Esophagus muscularis mucosa (tissue), 4 donors: ENCODE results near the gene SEC61A1. TPM values are rescaled to one million over a fixed set of nuclear protein-coding genes. Genes with fewer than 3 reads are reported as not detected.

Experiments used
- DNase-seq: peaks from one replicate; pipeline ENCODE4 v3.0.0-alpha.2; 2017; ENCODE audit errors: extremely low spot score
- H3K27ac ChIP-seq, 4 donors: fragments of 200-600 bp; sonication (generic); replicated peaks in 1 of 4; 1 replicate in 3 of 4; 2 replicates in 1 of 4; pipeline ENCODE4 v1.5.1; 2016 to 2019; ENCODE audit warnings: mild to moderate bottlenecking in 1 of 4
- H3K27me3 ChIP-seq, 4 donors: fragments of 200-600 bp; sonication (generic); one replicate each; pipeline versions ENCODE4 v1.5.1 to v1.6.0; 2016 to 2019
- H3K36me3 ChIP-seq, 4 donors: fragments of 200-600 bp; sonication (generic); one replicate each; pipeline ENCODE4 v1.5.1; 2016 to 2019
- H3K4me1 ChIP-seq, 4 donors: fragments of 200-600 bp; sonication (generic); one replicate each; pipeline ENCODE4 v1.5.1; 2016 to 2019
- H3K4me3 ChIP-seq, 4 donors: fragments of 200-600 bp; sonication (generic); 1 replicate in 2 of 4; 2 replicates in 2 of 4; pipeline ENCODE4 v1.5.1; 2016 to 2019; ENCODE audit warnings: mild to moderate bottlenecking in 4 of 4, moderate library complexity in 1 of 4
- H3K9me3 ChIP-seq, 4 donors: fragments of 200-600 bp; sonication (generic); 1 replicate in 3 of 4; 2 replicates in 1 of 4; pipeline ENCODE4 v1.5.1; 2016 to 2019
- EP300 ChIP-seq: sonication (generic); formaldehyde crosslinking; IDR thresholded peaks from one replicate; pipeline ENCODE4 v1.6.1; 2017; ENCODE audit warnings: antibody characterized with exemption
- POLR2A ChIP-seq: fragments of 450-650 bp; IDR thresholded peaks from one replicate; pipeline ENCODE4 v1.6.1; 2017; ENCODE audit warnings: antibody characterized with exemption, moderate library complexity, mild to moderate bottlenecking, low read depth
- POLR2AphosphoS5 ChIP-seq, 2 donors: sonication (generic); formaldehyde crosslinking; IDR thresholded peaks; one replicate each; pipeline ENCODE4 v1.6.1; 2017; ENCODE audit warnings: antibody characterized with exemption in 2 of 2
- WGBS: methylation state at CpG from one replicate; pipeline ENCODE4 v1.1.5; 2018; 5-methylcytosine and 5-hydroxymethylcytosine counted together
- intact Hi-C: fragments of 100-400 bp; cut with DNase I; formaldehyde crosslinking; loops from one replicate; pipeline ENCODE4 v1.15.1; 2023
- small RNA-seq, 3 donors: library from RNA; depleted of rRNA; stranded (forward); fragments of <200 nt; gene quantifications; one replicate each; pipeline ENCODE3, GENCODE V24; 2016
- total RNA-seq, 4 donors: library from RNA; depleted of rRNA; stranded (reverse); fragments of >200 nt; gene quantifications; one replicate each; pipeline versions ENCODE4 v1.1.0 to v1.2.1, GENCODE V29; 2016
- TF ChIP-seq, protein P1 (sequence below), 3 experiments: fragments of 200-600 bp in 2 of 3; fragments of 450-650 bp in 1 of 3; sonication (generic) in 2 of 3; IDR thresholded peaks; one replicate each; pipeline ENCODE4 v1.5.1; 2017 to 2019; ENCODE audit warnings: antibody characterized with exemption in 3 of 3, mild to moderate bottlenecking in 2 of 3, moderate library complexity in 1 of 3

Gene SEC61A1
- total RNA-seq, 4 donors from 2014 or later: 67.7 to 110 (median 89.6) TPM

DNA sequence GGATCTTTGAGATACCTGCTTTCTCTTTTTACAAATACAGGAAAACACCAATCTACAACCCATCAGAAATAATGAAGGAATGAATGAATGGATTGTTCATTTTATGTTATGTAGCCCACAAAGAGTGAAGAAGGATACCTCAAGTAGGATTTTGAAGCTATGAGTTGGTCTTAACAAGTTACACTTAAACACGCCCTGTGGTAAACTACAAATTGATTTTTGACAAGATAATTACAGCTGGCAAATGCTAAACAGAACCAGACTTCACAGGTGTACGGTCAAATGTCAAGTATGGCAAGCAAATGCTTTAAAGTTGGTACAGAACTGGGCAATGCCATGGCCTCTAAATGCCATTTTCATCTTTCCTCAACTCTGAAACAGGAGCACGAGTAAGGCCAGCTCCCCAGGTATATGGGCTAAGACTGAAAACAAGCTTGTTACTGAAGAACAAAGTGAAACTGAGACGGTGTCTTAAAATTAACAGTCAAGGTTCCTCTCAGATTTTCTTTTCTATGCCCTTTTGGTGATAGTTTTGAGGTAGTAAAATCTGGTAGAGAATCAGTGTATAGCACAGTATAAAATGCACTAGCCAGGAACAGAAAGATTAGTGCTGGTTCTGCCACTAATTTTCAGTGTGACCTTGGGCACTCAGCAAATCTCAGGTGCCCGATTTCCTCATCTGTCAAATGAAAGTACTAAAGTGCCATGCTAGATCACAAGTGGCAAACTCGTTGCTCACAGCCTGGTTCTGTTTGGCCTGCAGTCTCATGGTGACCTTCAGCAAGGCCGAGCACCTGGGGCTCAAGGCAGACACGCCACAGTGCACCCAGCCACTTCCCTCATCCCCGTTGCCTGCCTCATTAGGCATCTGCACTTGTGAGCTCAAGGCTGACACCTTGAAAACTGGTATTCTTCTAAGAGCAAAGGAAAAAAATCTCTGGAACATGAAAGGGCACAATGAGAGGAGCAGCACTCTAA, 61.9 kb downstream of the SEC61A1 start:
- intact Hi-C loops: no loop called here
- TF ChIP-seq, protein P1, sequence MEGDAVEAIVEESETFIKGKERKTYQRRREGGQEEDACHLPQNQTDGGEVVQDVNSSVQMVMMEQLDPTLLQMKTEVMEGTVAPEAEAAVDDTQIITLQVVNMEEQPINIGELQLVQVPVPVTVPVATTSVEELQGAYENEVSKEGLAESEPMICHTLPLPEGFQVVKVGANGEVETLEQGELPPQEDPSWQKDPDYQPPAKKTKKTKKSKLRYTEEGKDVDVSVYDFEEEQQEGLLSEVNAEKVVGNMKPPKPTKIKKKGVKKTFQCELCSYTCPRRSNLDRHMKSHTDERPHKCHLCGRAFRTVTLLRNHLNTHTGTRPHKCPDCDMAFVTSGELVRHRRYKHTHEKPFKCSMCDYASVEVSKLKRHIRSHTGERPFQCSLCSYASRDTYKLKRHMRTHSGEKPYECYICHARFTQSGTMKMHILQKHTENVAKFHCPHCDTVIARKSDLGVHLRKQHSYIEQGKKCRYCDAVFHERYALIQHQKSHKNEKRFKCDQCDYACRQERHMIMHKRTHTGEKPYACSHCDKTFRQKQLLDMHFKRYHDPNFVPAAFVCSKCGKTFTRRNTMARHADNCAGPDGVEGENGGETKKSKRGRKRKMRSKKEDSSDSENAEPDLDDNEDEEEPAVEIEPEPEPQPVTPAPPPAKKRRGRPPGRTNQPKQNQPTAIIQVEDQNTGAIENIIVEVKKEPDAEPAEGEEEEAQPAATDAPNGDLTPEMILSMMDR (IDR thresholded peaks at IDR 0.05): no peak
- TF ChIP-seq POLR2AphosphoS5 (IDR thresholded peaks at IDR 0.05) (no peak), POLR2A (no peak), EP300 (no peak)
- WGBS: 91% methylated on average over 9 of the region's 9 CpGs

More for the DNA sequence above, 61.9 kb downstream of the SEC61A1 start:
- Histone ChIP-seq H3K27me3 (no peaks in the 10 kb centered on the region), H3K4me3 (no peak overlapping the region), H3K36me3 (peaks cover 0 to 60% (median 24%) of the 10 kb centered on the region in 4 donors), H3K9me3 (no peaks in the 10 kb centered on the region), H3K4me1 (peaks cover 0 to 15% (median 13%) of the 10 kb centered on the region in 4 donors), H3K27ac (no peak overlapping the region)
- DNase-seq: no peak

Small RNA genes lying within 50 kb of the gene (small RNA-seq; reads per million reads assigned to genes)
- gene RNU2-37P: 0 to 0.17 (median 0.08) reads per million in 3 donors

Other genes with a start within 250 kb of the SEC61A1 start
- 100 to 1,000 TPM in 1 of 4 donors, 10 to 100 TPM in 3; 56.5 to 155 (median 80.7) TPM for gene MGLL, start 229.9 kb upstream of the SEC61A1 start, total RNA-seq
- 1 to 10 TPM; 3.8 to 6.0 (median 4.7) TPM for gene KBTBD12, start 137.2 kb upstream of the SEC61A1 start, total RNA-seq
- gene RUVBL1, start 71.4 kb downstream of the SEC61A1 start, total RNA-seq: 10 to 100 TPM; 21.4 to 28.9 (median 23.8) TPM
- gene EEFSEC, start 101.0 kb downstream of the SEC61A1 start, total RNA-seq: 10 to 100 TPM in 3 of 4 donors, 1 to 10 TPM in 1; 9.1 to 17.4 (median 15.8) TPM